Measurements from ENCODE around the gene FRMD4A. TPM values are rescaled to one million over a fixed set of nuclear protein-coding genes. Genes with fewer than 3 reads are reported as not detected.
A peak's percentile ranks its signal among the peaks of the same experiment; 100 is the strongest.

FRMD4A gene
- total RNA-seq, 1 donor from 2014 or later = 20.2 TPM

- Histone ChIP-seq H2AFZ (replicated peaks) (no peak overlapping the region), H3K4me2 (no peak overlapping the region), H3K27ac (no peak overlapping the region), H3K27me3 (no peaks in the 10 kb centered on the region), H4K20me1 (ENCODE audit: low read depth) (no peaks in the 10 kb centered on the region), H3K4me1 (peaks cover 10% of the 10 kb centered on the region), H3K9me3 (ENCODE audit: low read depth) (no peaks in the 10 kb centered on the region), H3K36me3 (no peaks in the 10 kb centered on the region), H3K4me3 (no peak overlapping the region), H3F3A (ENCODE audit: low read depth) (no peaks in the 10 kb centered on the region), H3K9ac (no peak overlapping the region), H3K79me2 (ENCODE audit: low read depth) (no peaks in the 10 kb centered on the region)
- Mint-ChIP-seq H3K27ac (peak overlapping the region; percentile 65), H3K36me3 (peaks cover 4% of the 10 kb centered on the region), H3K27me3 (ENCODE audit: insufficient read depth, low read depth) (peaks cover 4% of the 10 kb centered on the region), H3K4me3 (no peak overlapping the region), H3K4me1 (peaks cover 29% of the 10 kb centered on the region), H3K9me3 (peaks cover 4% of the 10 kb centered on the region)
- DNase-seq (ENCODE audit: low spot score) = no peak
- no peak for TF ChIP-seq EZH2phosphoT487 (IDR thresholded peaks at IDR 0.05)
- TF ChIP-seq EZH2 (IDR thresholded peaks at IDR 0.05) = no peak
Observed at GRCh38 chr10:13945390-13946208, 385.1 kb downstream of the FRMD4A start.

- peaks cover 29% of the 10 kb centered on the region for H3K4me1 Mint-ChIP-seq
- no peak overlapping the region for H3K4me3 Mint-ChIP-seq
- H3K27ac ChIP-seq = no peak overlapping the region
- peaks cover 4% of the 10 kb centered on the region for H3K27me3 Mint-ChIP-seq (ENCODE audit: insufficient read depth, low read depth)
- H3F3A ChIP-seq (ENCODE audit: low read depth) = no peaks in the 10 kb centered on the region
- H3K4me3 ChIP-seq = no peak overlapping the region
- H3K36me3 ChIP-seq = no peaks in the 10 kb centered on the region
- DNase-seq (ENCODE audit: low spot score) = no peak
- H3K4me2 ChIP-seq = no peak overlapping the region
- no peak overlapping the region for H3K27ac Mint-ChIP-seq
- H3K79me2 ChIP-seq (ENCODE audit: low read depth) = no peaks in the 10 kb centered on the region
- no peaks in the 10 kb centered on the region for H3K9me3 ChIP-seq (ENCODE audit: low read depth)
- H3K9ac ChIP-seq = no peak overlapping the region
- H3K27me3 ChIP-seq = no peaks in the 10 kb centered on the region
- peaks cover 10% of the 10 kb centered on the region for H3K4me1 ChIP-seq
- TF ChIP-seq EZH2 (IDR thresholded peaks at IDR 0.05) = no peak
- no peak for TF ChIP-seq CTCF (IDR thresholded peaks at IDR 0.05)
- no peak for TF ChIP-seq EZH2phosphoT487 (IDR thresholded peaks at IDR 0.05)
- H4K20me1 ChIP-seq (ENCODE audit: low read depth) = no peaks in the 10 kb centered on the region
- H2AFZ ChIP-seq (replicated peaks) = no peak overlapping the region
- H3K36me3 Mint-ChIP-seq = peaks cover 4% of the 10 kb centered on the region
- H3K9me3 Mint-ChIP-seq = peaks cover 4% of the 10 kb centered on the region
Observed at GRCh38 chr10:13944823-13945222, 385.9 kb downstream of the FRMD4A start.

GRCh38 chr10:13943735-13944398 lies 386.9 kb downstream of the FRMD4A start:
- no peak overlapping the region for H3K4me2 ChIP-seq
- H3K4me1 ChIP-seq = peaks cover 10% of the 10 kb centered on the region
- Mint-ChIP-seq H3K9me3 (peaks cover 4% of the 10 kb centered on the region), H3K36me3 (peaks cover 4% of the 10 kb centered on the region), H3K4me1 (peaks cover 29% of the 10 kb centered on the region), H3K27me3 (ENCODE audit: insufficient read depth, low read depth) (peaks cover 4% of the 10 kb centered on the region), H3K4me3 (no peak overlapping the region), H3K27ac (no peak overlapping the region)
- H3K79me2 ChIP-seq (ENCODE audit: low read depth) = no peaks in the 10 kb centered on the region
- no peak overlapping the region for H2AFZ ChIP-seq (replicated peaks)
- no peaks in the 10 kb centered on the region for H3K9me3 ChIP-seq (ENCODE audit: low read depth)
- H4K20me1 ChIP-seq (ENCODE audit: low read depth) = no peaks in the 10 kb centered on the region
- no peak overlapping the region for H3K9ac ChIP-seq
- peak; percentile 26 for DNase-seq (ENCODE audit: low spot score)
- no peaks in the 10 kb centered on the region for H3K36me3 ChIP-seq
- no peaks in the 10 kb centered on the region for H3F3A ChIP-seq (ENCODE audit: low read depth)
- H3K27ac ChIP-seq = no peak overlapping the region
- TF ChIP-seq EZH2phosphoT487 (IDR thresholded peaks at IDR 0.05) (no peak), CTCF (IDR thresholded peaks at IDR 0.05) (no peak), EZH2 (IDR thresholded peaks at IDR 0.05) (no peak)
- H3K27me3 ChIP-seq = no peaks in the 10 kb centered on the region
- H3K4me3 ChIP-seq = no peak overlapping the region

Data from neural progenitor cell (in vitro differentiated cells).